ENCODE results near the gene MAGI1.

DNA sequence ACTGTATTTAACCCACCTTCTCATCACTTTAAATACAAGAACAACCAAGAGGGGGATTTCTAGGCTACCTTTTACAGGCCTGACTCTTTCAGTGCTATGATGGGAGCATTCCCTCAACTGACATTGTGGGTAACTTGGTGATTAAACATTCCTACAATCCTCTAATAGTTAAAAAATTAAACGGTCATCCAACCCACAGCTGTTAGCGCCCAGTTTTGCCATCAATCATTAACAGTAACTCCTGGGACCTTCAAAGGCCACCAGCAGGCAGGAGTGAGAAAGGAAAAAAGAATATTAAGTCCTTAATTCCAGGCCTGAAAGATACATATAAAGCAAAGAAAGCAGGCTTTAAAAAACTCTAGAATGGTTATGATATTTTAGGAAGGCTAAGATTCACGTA, 512.1 kb downstream of the MAGI1 start:
- no peak for TF ChIP-seq POLR2A (IDR thresholded peaks at IDR 0.05)
- TF ChIP-seq, protein P1, sequence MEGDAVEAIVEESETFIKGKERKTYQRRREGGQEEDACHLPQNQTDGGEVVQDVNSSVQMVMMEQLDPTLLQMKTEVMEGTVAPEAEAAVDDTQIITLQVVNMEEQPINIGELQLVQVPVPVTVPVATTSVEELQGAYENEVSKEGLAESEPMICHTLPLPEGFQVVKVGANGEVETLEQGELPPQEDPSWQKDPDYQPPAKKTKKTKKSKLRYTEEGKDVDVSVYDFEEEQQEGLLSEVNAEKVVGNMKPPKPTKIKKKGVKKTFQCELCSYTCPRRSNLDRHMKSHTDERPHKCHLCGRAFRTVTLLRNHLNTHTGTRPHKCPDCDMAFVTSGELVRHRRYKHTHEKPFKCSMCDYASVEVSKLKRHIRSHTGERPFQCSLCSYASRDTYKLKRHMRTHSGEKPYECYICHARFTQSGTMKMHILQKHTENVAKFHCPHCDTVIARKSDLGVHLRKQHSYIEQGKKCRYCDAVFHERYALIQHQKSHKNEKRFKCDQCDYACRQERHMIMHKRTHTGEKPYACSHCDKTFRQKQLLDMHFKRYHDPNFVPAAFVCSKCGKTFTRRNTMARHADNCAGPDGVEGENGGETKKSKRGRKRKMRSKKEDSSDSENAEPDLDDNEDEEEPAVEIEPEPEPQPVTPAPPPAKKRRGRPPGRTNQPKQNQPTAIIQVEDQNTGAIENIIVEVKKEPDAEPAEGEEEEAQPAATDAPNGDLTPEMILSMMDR (IDR thresholded peaks at IDR 0.05) = no peak
- TF ChIP-seq POLR2AphosphoS5 (IDR thresholded peaks at IDR 0.05) = no peak
